ENCODE measurements around the gene EIPR1. TPM values are rescaled to one million over a fixed set of nuclear protein-coding genes. Genes with fewer than 3 reads are reported as not detected.

EIPR1 gene
- polyA plus RNA-seq, 2 of the 4 experiments (the other 2 are of a cell fraction), result 55.0 to 65.0 TPM

- H3K4me1 ChIP-seq, result no peaks in the 10 kb centered on the region
- no peak for ATAC-seq
- TF ChIP-seq RARB (CRISPR knock-in tag; IDR thresholded peaks at IDR 0.05), result no peak
- TF ChIP-seq TFCP2L1 (CRISPR knock-in tag; IDR thresholded peaks at IDR 0.05), result no peak
- no peak for TF ChIP-seq PBX3 (IDR thresholded peaks at IDR 0.05)
- TF ChIP-seq MYC (IDR thresholded peaks at IDR 0.05; ENCODE audit: borderline replicate concordance, low read length), result no peak
- TF ChIP-seq EHF (CRISPR knock-in tag; IDR thresholded peaks at IDR 0.05), result no peak
- no peak for TF ChIP-seq NFE2L2 (conservative IDR thresholded peaks at IDR 0.05; ENCODE audit: low read length)
- TF ChIP-seq RCOR1 (IDR thresholded peaks at IDR 0.05; ENCODE audit: low read depth, low read length), result no peak
- no peak for TF ChIP-seq EP300 (IDR thresholded peaks at IDR 0.05)
Measured at GRCh38 chr2:3238951-3239841, 138.4 kb downstream of the EIPR1 start.

GRCh38 chr2:3236300-3237045, 141.1 kb downstream of the EIPR1 start:
- TF ChIP-seq HDAC2 (IDR thresholded peaks at IDR 0.05), result no peak
- no peak for TF ChIP-seq EP300 (IDR thresholded peaks at IDR 0.05)
- TF ChIP-seq RFX5 (IDR thresholded peaks at IDR 0.05), result no peak
- TF ChIP-seq MYC (IDR thresholded peaks at IDR 0.05; ENCODE audit: borderline replicate concordance, low read length), result no peak
- no peak for TF ChIP-seq JUNB (IDR thresholded peaks at IDR 0.05)
- TF ChIP-seq HEYL (CRISPR knock-in tag; IDR thresholded peaks at IDR 0.05), result no peak
- TF ChIP-seq JUN (IDR thresholded peaks at IDR 0.05), result no peak
- TF ChIP-seq CBX2 (IDR thresholded peaks at IDR 0.05; ENCODE audit: borderline replicate concordance, low read depth), result no peak
- TF ChIP-seq POLR2A (IDR thresholded peaks at IDR 0.05; ENCODE audit: low read length), result no peak
- no peak for TF ChIP-seq ELK1 (IDR thresholded peaks at IDR 0.05; ENCODE audit: low read depth, low read length)
- no peak for TF ChIP-seq CHD4 (IDR thresholded peaks at IDR 0.05; ENCODE audit: borderline replicate concordance)
- ATAC-seq (no peak), DNase-seq (ENCODE audit: low read depth in 1 of 2, low spot score in 1 of 2) (no peak), FAIRE-seq (no peak)
- H3K4me2 ChIP-seq, result no peak overlapping the region
- WGBS (ENCODE audit: missing lambda C conversion rate), result 92% methylated on average over 12 of the region's 12 CpGs
- no peak overlapping the region for H3K27ac ChIP-seq
- H3K9me3 ChIP-seq, result no peaks in the 10 kb centered on the region
- no peaks in the 10 kb centered on the region for H3K4me1 ChIP-seq
- POLR2A ChIA-PET, result no interaction called here
- CTCF ChIA-PET, result interaction anchor here (1.2 to 2.0 kb wide), 2 partner anchors 13 to 24 kb away, joined by 6 to 7 read pairs; no protein-coding TSS in a partner anchor
- H3K4me3 ChIP-seq, result no peak overlapping the region

More at GRCh38 chr2:3238951-3239841, 138.4 kb downstream of the EIPR1 start:
- Histone ChIP-seq H3K4me3 (no peak overlapping the region), H3K4me2 (no peak overlapping the region), H3K27ac (no peak overlapping the region), H3K9me3 (no peaks in the 10 kb centered on the region)
- FAIRE-seq, result no peak
- no peak for DNase-seq (ENCODE audit: low read depth in 1 of 2, low spot score in 1 of 2)
- CTCF ChIA-PET, result no interaction called here
- POLR2A ChIA-PET, result no interaction called here
- WGBS (ENCODE audit: missing lambda C conversion rate), result 73% methylated on average over 21 of the region's 21 CpGs

GRCh38 chr2:3233877-3234276, 143.7 kb downstream of the EIPR1 start:
- ATAC-seq (no peak), DNase-seq (ENCODE audit: low read depth in 1 of 2, low spot score in 1 of 2) (no peak), FAIRE-seq (no peak)
- CTCF ChIA-PET, result interaction anchor here (0.6 kb wide), 1 partner anchor 411 kb away, joined by 3 read pairs; no protein-coding TSS in a partner anchor
- no peak overlapping the region for H3K4me2 ChIP-seq
- no peak overlapping the region for H3K4me3 ChIP-seq
- POLR2A ChIA-PET, result no interaction called here
- no peak overlapping the region for H3K27ac ChIP-seq
- no peaks in the 10 kb centered on the region for H3K9me3 ChIP-seq
- no peaks in the 10 kb centered on the region for H3K4me1 ChIP-seq
- 95% methylated on average over 2 of the region's 2 CpGs for WGBS (ENCODE audit: missing lambda C conversion rate)
- no peak for TF ChIP-seq CBX2 (IDR thresholded peaks at IDR 0.05; ENCODE audit: borderline replicate concordance, low read depth)
- TF ChIP-seq RFX5 (IDR thresholded peaks at IDR 0.05), result no peak
- no peak for TF ChIP-seq CTCF (IDR thresholded peaks at IDR 0.05)
- TF ChIP-seq ZC3H11A (IDR thresholded peaks at IDR 0.05), result no peak
- no peak for TF ChIP-seq REST (IDR thresholded peaks at IDR 0.05)
- no peak for TF ChIP-seq HEYL (CRISPR knock-in tag; IDR thresholded peaks at IDR 0.05)
- no peak for TF ChIP-seq HOXB5 (CRISPR knock-in tag; IDR thresholded peaks at IDR 0.05)
- TF ChIP-seq PHF8 (IDR thresholded peaks at IDR 0.05; ENCODE audit: borderline replicate concordance, low read depth), result no peak
- no peak for TF ChIP-seq PBX3 (IDR thresholded peaks at IDR 0.05)
- no peak for TF ChIP-seq POLR2A (IDR thresholded peaks at IDR 0.05; ENCODE audit: low read length)
